HEK293 (cell line): ENCODE results near the gene PPP1R12C.

Source experiments
- CTCF ChIA-PET: fragments of 350-600 bp; formaldehyde crosslinking; extraction: SDS; loops from one replicate; lab custom pipeline; 2021; ENCODE audit warnings: antibody characterized with exemption; lab: Yijun Ruan, JAX
- POLR2A ChIA-PET: fragments of 300-600 bp; formaldehyde crosslinking; extraction: SDS; loops from one replicate; lab custom pipeline; 2020; ENCODE audit warnings: antibody characterized with exemption, inconsistent platforms; lab: Yijun Ruan, JAX
- H3K27ac ChIP-seq: fragments of 200-500 bp; sonication (Bioruptor generic); 2 replicates; pipeline ENCODE4 v1.5.1; 2014; ENCODE audit warnings: low read depth, low read length, control low read depth, inconsistent platforms; ENCODE audit errors: extremely low read depth
- H3K36me3 ChIP-seq, 2 experiments: fragments of 200-500 bp in 1 of 2; sonication (Bioruptor generic) in 1 of 2; 1 replicate in 1 of 2; 2 replicates in 1 of 2; pipeline ENCODE4 v1.5.1; 2014 to 2017; ENCODE audit warnings: inconsistent platforms in 2 of 2, low read length in 2 of 2; ENCODE audit not compliant: control insufficient read depth in 2 of 2, insufficient read depth in 1 of 2
- H3K4me1 ChIP-seq: fragments of 200-500 bp; sonication (Bioruptor generic); 2 replicates; pipeline ENCODE4 v1.5.1; 2014; ENCODE audit warnings: mild to moderate bottlenecking, low read length, inconsistent platforms; ENCODE audit not compliant: control insufficient read depth, insufficient read depth
- H3K4me3 ChIP-seq: 2 replicates; pipeline ENCODE4 v1.5.1; 2011; ENCODE audit warnings: low read depth, mild to moderate bottlenecking, control low read depth, low read length, moderate library complexity
- H3K9me3 ChIP-seq: fragments of 200-500 bp; sonication (Bioruptor generic); 2 replicates; pipeline ENCODE4 v1.5.1; 2014; ENCODE audit warnings: low read depth, low read length, inconsistent platforms; ENCODE audit not compliant: control insufficient read depth, insufficient read depth
- KLF7 ChIP-seq: fragments of 450-650 bp; formaldehyde crosslinking; IDR thresholded peaks from 2 replicates; pipeline ENCODE4 v1.5.1; 2016; ENCODE audit warnings: missing biosample characterization, missing genetic modification characterization, borderline replicate concordance
- YY1 ChIP-seq: fragments of 450-650 bp; formaldehyde crosslinking; IDR thresholded peaks from 2 replicates; pipeline ENCODE4 v1.5.1; 2018; ENCODE audit warnings: missing biosample characterization, missing genetic modification characterization
- ZBTB17 ChIP-seq: fragments of 450-650 bp; formaldehyde crosslinking; IDR thresholded peaks from 2 replicates; pipeline ENCODE4 v1.5.1; 2016; ENCODE audit warnings: missing biosample characterization, missing genetic modification characterization
- ZBTB20 ChIP-seq: fragments of 450-650 bp; formaldehyde crosslinking; IDR thresholded peaks from 2 replicates; pipeline ENCODE4 v1.5.1; 2016; ENCODE audit warnings: missing biosample characterization, missing genetic modification characterization
- ZFHX2 ChIP-seq: fragments of 450-650 bp; formaldehyde crosslinking; conservative IDR thresholded peaks from 2 replicates; pipeline ENCODE4 v1.5.1; 2016; ENCODE audit warnings: missing biosample characterization, missing genetic modification characterization
- ZFP3 ChIP-seq: fragments of 450-650 bp; formaldehyde crosslinking; IDR thresholded peaks from 2 replicates; pipeline ENCODE4 v1.5.1; 2016; ENCODE audit warnings: low read depth, missing biosample characterization, missing genetic modification characterization
- ZNF175 ChIP-seq: fragments of 450-650 bp; formaldehyde crosslinking; IDR thresholded peaks from 2 replicates; pipeline ENCODE4 v1.5.1; 2016; ENCODE audit warnings: missing biosample characterization, missing genetic modification characterization
- ZNF18 ChIP-seq: fragments of 450-650 bp; formaldehyde crosslinking; IDR thresholded peaks from 2 replicates; pipeline ENCODE4 v1.5.1; 2016; ENCODE audit warnings: missing biosample characterization, missing genetic modification characterization
- ZNF311 ChIP-seq: fragments of 450-650 bp; formaldehyde crosslinking; IDR thresholded peaks from 2 replicates; pipeline ENCODE4 v1.5.1; 2017; ENCODE audit warnings: missing biosample characterization, missing genetic modification characterization, borderline replicate concordance
- ZNF324 ChIP-seq: fragments of 450-650 bp; formaldehyde crosslinking; IDR thresholded peaks from 2 replicates; pipeline ENCODE4 v1.5.1; 2016; ENCODE audit warnings: missing biosample characterization, missing genetic modification characterization
- ZNF341 ChIP-seq: fragments of 450-650 bp; formaldehyde crosslinking; IDR thresholded peaks from 2 replicates; pipeline ENCODE4; 2016; ENCODE audit warnings: low read depth, missing biosample characterization, missing genetic modification characterization
- ZNF366 ChIP-seq: fragments of 450-650 bp; formaldehyde crosslinking; conservative IDR thresholded peaks from 2 replicates; pipeline ENCODE4 v1.5.1; 2016; ENCODE audit warnings: missing biosample characterization, missing genetic modification characterization
- ZNF514 ChIP-seq: fragments of 450-650 bp; formaldehyde crosslinking; IDR thresholded peaks from 2 replicates; pipeline ENCODE4 v1.5.1; 2016; ENCODE audit warnings: missing biosample characterization, missing genetic modification characterization
- ZNF530 ChIP-seq: fragments of 450-650 bp; formaldehyde crosslinking; IDR thresholded peaks from 2 replicates; pipeline ENCODE4 v1.5.1; 2016; ENCODE audit warnings: low read depth, missing biosample characterization, missing genetic modification characterization
- ZNF548 ChIP-seq: fragments of 450-650 bp; formaldehyde crosslinking; IDR thresholded peaks from 2 replicates; pipeline ENCODE4 v1.5.1; 2016; ENCODE audit warnings: missing biosample characterization, missing genetic modification characterization
- ZNF585B ChIP-seq: fragments of 450-650 bp; formaldehyde crosslinking; IDR thresholded peaks from 2 replicates; pipeline ENCODE4 v1.5.1; 2016; ENCODE audit warnings: missing biosample characterization, missing genetic modification characterization
- ZNF701 ChIP-seq: fragments of 450-650 bp; formaldehyde crosslinking; IDR thresholded peaks from 2 replicates; pipeline ENCODE4 v1.5.1; 2016; ENCODE audit warnings: missing biosample characterization, missing genetic modification characterization
- ZNF76 ChIP-seq: fragments of 450-650 bp; formaldehyde crosslinking; IDR thresholded peaks from 2 replicates; pipeline ENCODE4; 2016; ENCODE audit warnings: low read depth, missing biosample characterization, missing genetic modification characterization, borderline replicate concordance
- ZNF777 ChIP-seq: fragments of 450-650 bp; formaldehyde crosslinking; IDR thresholded peaks from 2 replicates; pipeline ENCODE4 v1.5.1; 2017; ENCODE audit warnings: missing biosample characterization, missing genetic modification characterization, borderline replicate concordance
- ZNF792 ChIP-seq: fragments of 450-650 bp; formaldehyde crosslinking; IDR thresholded peaks from 2 replicates; pipeline ENCODE4 v1.5.1; 2016; ENCODE audit warnings: missing biosample characterization, missing genetic modification characterization
- ZNF830 ChIP-seq: fragments of 450-650 bp; IDR thresholded peaks from 2 replicates; pipeline ENCODE4 v1.5.0; 2018; ENCODE audit warnings: missing biosample characterization, missing genetic modification characterization, low read depth, mild to moderate bottlenecking, moderate library complexity
- ZSCAN16 ChIP-seq: fragments of 450-650 bp; formaldehyde crosslinking; IDR thresholded peaks from 2 replicates; pipeline ENCODE4 v1.5.1; 2016; ENCODE audit warnings: missing biosample characterization, missing genetic modification characterization
- TF ChIP-seq, protein P1 (sequence below): fragments of 450-650 bp; formaldehyde crosslinking; IDR thresholded peaks from 2 replicates; pipeline ENCODE4 v1.5.1; 2016; ENCODE audit warnings: missing biosample characterization, missing genetic modification characterization
- TF ChIP-seq, protein P2 (sequence below): fragments of 450-650 bp; formaldehyde crosslinking; IDR thresholded peaks from 2 replicates; pipeline ENCODE4 v1.5.1; 2016; ENCODE audit warnings: missing biosample characterization, missing genetic modification characterization
- TF ChIP-seq, protein P3 (sequence below): fragments of 450-650 bp; formaldehyde crosslinking; IDR thresholded peaks from 2 replicates; pipeline ENCODE4 v1.5.1; 2016; ENCODE audit warnings: missing biosample characterization, missing genetic modification characterization

The PPP1R12C gene

DNA sequence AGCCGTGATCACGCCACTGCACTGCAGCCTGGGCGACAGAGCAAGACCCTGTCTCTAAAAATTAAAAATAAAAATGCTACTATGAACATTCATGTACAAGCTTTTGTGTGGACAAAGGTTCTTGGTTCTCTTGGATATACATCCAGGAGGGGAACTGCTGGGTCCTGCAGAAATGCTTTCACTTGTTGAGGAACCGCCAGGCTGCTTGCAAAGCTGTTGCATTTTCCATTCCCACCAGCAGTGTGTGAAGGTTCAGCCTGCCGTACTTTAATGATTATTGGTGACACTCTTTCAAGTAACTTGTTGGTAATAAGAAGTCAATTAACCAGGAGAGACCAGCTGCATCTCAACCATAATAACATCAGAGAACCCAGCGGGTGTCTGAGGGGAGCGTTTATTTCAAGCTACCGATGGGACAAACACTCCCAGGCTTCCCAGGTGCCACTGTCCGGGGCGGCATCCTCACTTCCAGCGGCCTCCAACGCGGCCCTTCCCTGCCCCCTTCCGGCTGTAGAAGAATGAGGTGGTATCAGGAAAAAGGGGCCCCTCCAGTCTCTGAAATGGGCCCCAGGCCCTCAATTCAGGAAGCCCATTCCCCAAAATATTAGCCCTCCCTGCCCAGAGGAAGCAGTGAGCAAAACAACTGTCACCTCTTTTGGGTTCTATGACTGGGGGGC is 15.2 kb upstream of the PPP1R12C start (continued):
- no peak for TF ChIP-seq ZNF530 (tag by site-specific recombination)

- H3K9me3 ChIP-seq, result no peaks in the 10 kb centered on the region
- no peak overlapping the region for H3K27ac ChIP-seq
- no peaks in the 10 kb centered on the region for H3K36me3 ChIP-seq
- POLR2A ChIA-PET, result interaction anchor here (0.7 kb wide), 1 partner anchor 18 kb away, joined by 3 read pairs; the partner anchor contains the start of gene TNNT1
- no peak overlapping the region for H3K4me3 ChIP-seq
- TF ChIP-seq ZNF530 (tag by site-specific recombination), result no peak
- TF ChIP-seq ZNF366 (tag by site-specific recombination), result no peak
- no peak for TF ChIP-seq ZNF76 (tag by site-specific recombination)
- TF ChIP-seq, protein P1, sequence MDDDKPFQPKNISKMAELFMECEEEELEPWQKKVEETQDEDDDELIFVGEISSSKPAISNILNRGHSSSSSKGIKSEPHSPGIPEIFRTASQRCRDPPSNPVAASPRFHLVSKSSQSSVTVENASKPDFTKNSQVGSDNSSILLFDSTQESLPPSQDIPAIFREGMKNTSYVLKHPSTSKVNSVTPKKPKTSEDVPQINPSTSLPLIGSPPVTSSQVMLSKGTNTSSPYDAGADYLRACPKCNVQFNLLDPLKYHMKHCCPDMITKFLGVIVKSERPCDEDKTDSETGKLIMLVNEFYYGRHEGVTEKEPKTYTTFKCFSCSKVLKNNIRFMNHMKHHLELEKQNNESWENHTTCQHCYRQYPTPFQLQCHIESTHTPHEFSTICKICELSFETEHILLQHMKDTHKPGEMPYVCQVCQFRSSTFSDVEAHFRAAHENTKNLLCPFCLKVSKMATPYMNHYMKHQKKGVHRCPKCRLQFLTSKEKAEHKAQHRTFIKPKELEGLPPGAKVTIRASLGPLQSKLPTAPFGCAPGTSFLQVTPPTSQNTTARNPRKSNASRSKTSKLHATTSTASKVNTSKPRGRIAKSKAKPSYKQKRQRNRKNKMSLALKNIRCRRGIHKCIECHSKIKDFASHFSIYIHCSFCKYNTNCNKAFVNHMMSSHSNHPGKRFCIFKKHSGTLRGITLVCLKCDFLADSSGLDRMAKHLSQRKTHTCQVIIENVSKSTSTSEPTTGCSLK, result no peak
- TF ChIP-seq, protein P2, sequence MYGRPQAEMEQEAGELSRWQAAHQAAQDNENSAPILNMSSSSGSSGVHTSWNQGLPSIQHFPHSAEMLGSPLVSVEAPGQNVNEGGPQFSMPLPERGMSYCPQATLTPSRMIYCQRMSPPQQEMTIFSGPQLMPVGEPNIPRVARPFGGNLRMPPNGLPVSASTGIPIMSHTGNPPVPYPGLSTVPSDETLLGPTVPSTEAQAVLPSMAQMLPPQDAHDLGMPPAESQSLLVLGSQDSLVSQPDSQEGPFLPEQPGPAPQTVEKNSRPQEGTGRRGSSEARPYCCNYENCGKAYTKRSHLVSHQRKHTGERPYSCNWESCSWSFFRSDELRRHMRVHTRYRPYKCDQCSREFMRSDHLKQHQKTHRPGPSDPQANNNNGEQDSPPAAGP, result no peak
- no peak for TF ChIP-seq ZNF514
- TF ChIP-seq ZNF311 (tag by site-specific recombination), result no peak
- no peak for TF ChIP-seq ZNF585B (tag by site-specific recombination)
- TF ChIP-seq ZBTB20 (tag by site-specific recombination), result no peak
- TF ChIP-seq ZNF324 (tag by site-specific recombination), result no peak
- TF ChIP-seq ZNF792 (tag by site-specific recombination), result no peak
- no peaks in the 10 kb centered on the region for H3K4me1 ChIP-seq
- CTCF ChIA-PET, result interaction anchor here (0.6 kb wide), 1 partner anchor 70 kb away, joined by 3 read pairs; no protein-coding TSS in a partner anchor
Observed at GRCh38 chr19:55131421-55131820, 14.0 kb upstream of the PPP1R12C start.

GRCh38 chr19:55119053-55119452 is 1.6 kb upstream of the PPP1R12C start:
- CTCF ChIA-PET, result interaction anchor here (1.0 to 1.4 kb wide), 2 partner anchors 17 to 299 kb away, joined by 4 read pairs; no protein-coding TSS in a partner anchor
- POLR2A ChIA-PET, result no interaction called here
- no peak for TF ChIP-seq ZNF18 (tag by site-specific recombination)
- TF ChIP-seq ZNF830 (tag by site-specific recombination), result no peak
- no peak for TF ChIP-seq ZNF701
- TF ChIP-seq ZNF175 (tag by site-specific recombination), result no peak
- TF ChIP-seq ZBTB17 (tag by site-specific recombination), result no peak
- TF ChIP-seq ZFHX2 (tag by site-specific recombination), result no peak
- TF ChIP-seq ZFP3, result no peak
- no peak for TF ChIP-seq YY1 (tag by site-specific recombination)
- TF ChIP-seq ZNF777 (tag by site-specific recombination), result no peak
- TF ChIP-seq, protein P3, sequence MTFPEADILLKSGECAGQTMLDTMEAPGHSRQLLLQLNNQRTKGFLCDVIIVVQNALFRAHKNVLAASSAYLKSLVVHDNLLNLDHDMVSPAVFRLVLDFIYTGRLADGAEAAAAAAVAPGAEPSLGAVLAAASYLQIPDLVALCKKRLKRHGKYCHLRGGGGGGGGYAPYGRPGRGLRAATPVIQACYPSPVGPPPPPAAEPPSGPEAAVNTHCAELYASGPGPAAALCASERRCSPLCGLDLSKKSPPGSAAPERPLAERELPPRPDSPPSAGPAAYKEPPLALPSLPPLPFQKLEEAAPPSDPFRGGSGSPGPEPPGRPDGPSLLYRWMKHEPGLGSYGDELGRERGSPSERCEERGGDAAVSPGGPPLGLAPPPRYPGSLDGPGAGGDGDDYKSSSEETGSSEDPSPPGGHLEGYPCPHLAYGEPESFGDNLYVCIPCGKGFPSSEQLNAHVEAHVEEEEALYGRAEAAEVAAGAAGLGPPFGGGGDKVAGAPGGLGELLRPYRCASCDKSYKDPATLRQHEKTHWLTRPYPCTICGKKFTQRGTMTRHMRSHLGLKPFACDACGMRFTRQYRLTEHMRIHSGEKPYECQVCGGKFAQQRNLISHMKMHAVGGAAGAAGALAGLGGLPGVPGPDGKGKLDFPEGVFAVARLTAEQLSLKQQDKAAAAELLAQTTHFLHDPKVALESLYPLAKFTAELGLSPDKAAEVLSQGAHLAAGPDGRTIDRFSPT (tag by site-specific recombination), result no peak
- no peak for TF ChIP-seq ZNF548
- TF ChIP-seq KLF7 (tag by site-specific recombination), result no peak
- no peak for TF ChIP-seq ZSCAN16
- TF ChIP-seq ZNF341, result no peak
- Histone ChIP-seq H3K9me3 (no peaks in the 10 kb centered on the region), H3K4me3 (no peak overlapping the region), H3K4me1 (peaks cover 12% of the 10 kb centered on the region), H3K36me3 (no peaks in the 10 kb centered on the region), H3K27ac (no peak overlapping the region)
